ENCODE measurements around the gene COL25A1.
"Not testable (repeated sequence)": the region's sequence is repeated elsewhere in the genome, so short reads cannot be mapped to it uniquely, and the experiment has no call there.

COL25A1 gene

DNA sequence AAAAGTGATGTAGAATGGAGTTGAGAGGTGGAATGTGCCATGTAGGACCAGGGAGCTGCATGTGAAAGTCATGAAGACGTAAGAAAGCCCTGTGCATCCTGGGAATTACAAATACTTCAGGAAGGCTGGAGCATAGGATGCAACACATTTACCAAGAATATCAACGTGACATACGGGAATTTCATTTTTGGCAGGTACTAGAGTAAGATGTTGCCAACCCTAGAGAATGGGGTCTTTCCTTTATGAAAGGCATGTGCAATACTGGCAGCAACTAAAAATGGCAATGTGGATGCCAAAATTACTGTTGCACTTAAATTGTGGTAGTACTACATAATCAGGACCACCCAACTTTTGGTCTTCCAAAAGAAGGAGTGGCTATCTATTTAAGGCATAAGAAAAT lies 188.0 kb downstream of the COL25A1 start:
- TF ChIP-seq, protein P1, sequence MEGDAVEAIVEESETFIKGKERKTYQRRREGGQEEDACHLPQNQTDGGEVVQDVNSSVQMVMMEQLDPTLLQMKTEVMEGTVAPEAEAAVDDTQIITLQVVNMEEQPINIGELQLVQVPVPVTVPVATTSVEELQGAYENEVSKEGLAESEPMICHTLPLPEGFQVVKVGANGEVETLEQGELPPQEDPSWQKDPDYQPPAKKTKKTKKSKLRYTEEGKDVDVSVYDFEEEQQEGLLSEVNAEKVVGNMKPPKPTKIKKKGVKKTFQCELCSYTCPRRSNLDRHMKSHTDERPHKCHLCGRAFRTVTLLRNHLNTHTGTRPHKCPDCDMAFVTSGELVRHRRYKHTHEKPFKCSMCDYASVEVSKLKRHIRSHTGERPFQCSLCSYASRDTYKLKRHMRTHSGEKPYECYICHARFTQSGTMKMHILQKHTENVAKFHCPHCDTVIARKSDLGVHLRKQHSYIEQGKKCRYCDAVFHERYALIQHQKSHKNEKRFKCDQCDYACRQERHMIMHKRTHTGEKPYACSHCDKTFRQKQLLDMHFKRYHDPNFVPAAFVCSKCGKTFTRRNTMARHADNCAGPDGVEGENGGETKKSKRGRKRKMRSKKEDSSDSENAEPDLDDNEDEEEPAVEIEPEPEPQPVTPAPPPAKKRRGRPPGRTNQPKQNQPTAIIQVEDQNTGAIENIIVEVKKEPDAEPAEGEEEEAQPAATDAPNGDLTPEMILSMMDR (IDR thresholded peaks at IDR 0.05; ENCODE audit: control insufficient read depth, insufficient read depth, low read depth, low read length, missing control alignments), result no peak
- DNase-seq (ENCODE audit: low read depth), result no peak
- no peak overlapping the region for H3K4me3 ChIP-seq (ENCODE audit: control insufficient read depth, low read depth, low read length)

DNA sequence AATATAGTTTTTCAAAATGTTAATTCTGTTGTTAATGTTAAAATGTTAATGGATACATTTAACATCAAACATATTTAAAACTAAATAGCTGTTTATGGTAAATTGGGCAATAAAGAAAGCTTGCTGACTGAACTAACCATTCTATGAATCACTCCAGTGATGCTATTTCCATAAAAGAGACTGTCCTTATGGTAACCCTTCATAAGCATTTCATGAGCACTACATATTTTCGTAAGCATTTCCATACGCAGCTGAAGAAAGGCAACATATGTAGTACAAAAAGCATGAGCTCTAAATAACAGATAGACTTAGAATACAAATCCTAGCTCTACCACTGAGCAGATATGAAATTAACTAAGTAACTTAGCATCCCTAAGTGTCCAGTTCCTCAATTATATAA lies 188.9 kb downstream of the COL25A1 start:
- TF ChIP-seq, protein P1 (IDR thresholded peaks at IDR 0.05; ENCODE audit: control insufficient read depth, insufficient read depth, low read depth, low read length, missing control alignments), result no peak
- no peak overlapping the region for H3K4me3 ChIP-seq (ENCODE audit: control insufficient read depth, low read depth, low read length)
- peak; percentile 8 for DNase-seq (ENCODE audit: low read depth)

DNA sequence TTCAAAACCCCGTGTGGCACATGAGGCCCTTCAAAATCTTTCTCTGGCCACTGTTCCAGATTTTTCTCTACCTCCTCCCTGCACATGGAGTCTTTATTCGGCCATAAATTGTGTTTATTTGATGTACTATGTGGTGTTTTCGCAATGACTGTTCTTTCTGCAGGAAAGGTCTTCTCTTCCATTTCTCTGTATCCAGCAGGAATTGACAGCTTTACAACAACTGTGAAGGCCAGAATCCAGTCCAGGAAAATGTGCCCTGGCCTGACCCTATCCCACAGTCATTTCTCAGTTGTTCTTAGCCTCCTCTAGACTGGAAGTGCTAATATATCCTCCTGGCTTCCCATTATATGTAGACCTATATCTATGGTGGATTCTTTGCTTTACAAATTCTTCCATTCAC lies 191.4 kb downstream of the COL25A1 start:
- TF ChIP-seq, protein P1 (IDR thresholded peaks at IDR 0.05; ENCODE audit: control insufficient read depth, insufficient read depth, low read depth, low read length, missing control alignments), result no peak
- no peak overlapping the region for H3K4me3 ChIP-seq (ENCODE audit: control insufficient read depth, low read depth, low read length)
- no peak for DNase-seq (ENCODE audit: low read depth)

DNA sequence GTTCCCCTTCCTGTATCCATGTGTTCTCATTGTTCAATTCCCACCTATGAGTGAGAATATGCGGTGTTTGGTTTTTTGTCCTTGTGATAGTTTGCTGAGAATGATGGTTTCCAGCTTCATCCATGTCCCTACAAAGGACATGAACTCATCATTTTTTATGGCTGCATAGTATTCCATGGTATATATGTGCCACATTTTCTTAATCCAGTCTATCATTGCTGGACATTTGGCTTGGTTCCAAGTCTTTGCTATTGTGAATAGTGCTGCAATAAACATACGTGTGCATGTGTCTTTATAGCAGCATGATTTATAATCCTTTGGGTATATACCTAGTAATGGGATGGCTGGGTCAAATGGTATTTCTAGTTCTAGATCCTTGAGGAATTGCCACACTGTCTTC lies 194.2 kb downstream of the COL25A1 start:
- H3K4me3 ChIP-seq (ENCODE audit: control insufficient read depth, low read depth, low read length); DNase-seq (ENCODE audit: low read depth): not testable (repeated sequence)

DNA sequence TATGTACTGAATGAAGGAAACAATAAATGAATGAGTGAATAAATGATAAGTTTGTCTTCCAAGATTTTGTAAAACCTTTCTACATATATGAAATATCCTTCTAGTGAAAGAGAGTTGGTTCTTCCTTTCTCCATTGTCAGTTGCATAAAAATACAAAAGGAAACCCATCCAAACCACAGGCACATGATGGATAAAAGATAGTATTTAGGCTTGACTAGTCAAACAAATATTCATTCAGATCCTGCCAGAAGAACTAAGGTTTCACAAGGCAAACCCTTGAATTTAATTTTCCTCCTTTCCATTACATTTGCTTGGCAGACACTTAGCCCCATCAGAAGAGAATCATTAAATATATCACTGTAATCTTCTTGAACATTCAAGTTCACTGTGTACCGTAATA lies 208.4 kb downstream of the COL25A1 start:
- no peak overlapping the region for H3K4me3 ChIP-seq (ENCODE audit: control insufficient read depth, low read depth, low read length)
- no peak for DNase-seq (ENCODE audit: low read depth)
- TF ChIP-seq, protein P1 (IDR thresholded peaks at IDR 0.05; ENCODE audit: control insufficient read depth, insufficient read depth, low read depth, low read length, missing control alignments), result no peak

DNA sequence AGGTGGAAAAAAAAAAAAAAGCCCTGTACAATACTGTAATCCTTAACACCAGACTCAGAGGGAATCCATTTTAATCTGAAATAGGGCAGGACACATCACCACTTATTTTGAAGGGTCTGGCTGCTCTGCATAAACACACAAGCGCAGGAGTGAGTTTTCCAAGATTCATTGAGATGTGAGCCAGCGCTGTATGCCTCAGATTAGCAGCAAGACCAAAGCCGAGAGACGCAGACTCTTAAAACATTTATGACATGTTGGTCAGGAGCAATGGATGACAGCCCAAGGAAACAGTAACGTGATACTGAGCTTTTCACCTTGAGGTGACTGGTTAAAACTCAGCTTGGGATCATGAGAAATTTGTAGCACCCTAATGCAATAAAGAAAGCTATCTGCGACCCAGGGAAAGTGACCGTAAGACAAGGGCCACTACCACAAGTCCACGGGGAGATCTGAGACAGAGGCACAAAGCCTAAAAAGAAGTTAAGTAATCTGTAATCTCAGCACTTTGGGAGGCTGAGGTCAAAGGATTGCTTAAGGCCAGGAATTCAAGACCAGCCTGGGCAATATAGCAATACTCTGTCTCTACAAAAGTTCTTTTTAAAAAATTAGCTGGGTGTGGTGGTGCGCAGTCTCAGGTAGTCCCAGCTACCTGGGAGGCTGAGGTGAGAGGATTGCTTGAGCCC lies 210.6 kb downstream of the COL25A1 start:
- TF ChIP-seq, protein P1 (IDR thresholded peaks at IDR 0.05; ENCODE audit: control insufficient read depth, insufficient read depth, low read depth, low read length, missing control alignments), result no peak
- DNase-seq (ENCODE audit: low read depth), result no peak
- H3K4me3 ChIP-seq (ENCODE audit: control insufficient read depth, low read depth, low read length), result no peak overlapping the region

DNA sequence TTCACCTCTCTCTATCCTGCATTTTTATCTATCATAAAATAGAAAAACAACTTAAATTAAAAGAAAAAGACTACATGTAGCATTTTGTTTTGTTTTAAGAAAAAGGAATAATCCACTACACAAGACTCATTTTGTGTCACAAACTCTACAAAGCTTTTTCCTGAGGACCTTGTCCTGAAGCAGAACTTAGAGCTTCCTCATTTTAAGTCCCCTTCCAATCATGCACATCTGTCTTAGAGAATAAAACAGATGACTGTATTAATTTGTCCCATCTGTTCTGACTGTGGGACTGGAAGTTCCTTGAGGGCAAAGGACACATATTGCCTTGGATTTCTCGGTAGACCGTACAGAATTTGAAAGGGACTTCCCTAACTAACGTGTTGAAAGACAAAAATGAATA lies 218.5 kb downstream of the COL25A1 start:
- TF ChIP-seq, protein P1 (IDR thresholded peaks at IDR 0.05; ENCODE audit: control insufficient read depth, insufficient read depth, low read depth, low read length, missing control alignments), result no peak
- H3K4me3 ChIP-seq (ENCODE audit: control insufficient read depth, low read depth, low read length), result no peak overlapping the region

More for the DNA sequence above, 218.5 kb downstream of the COL25A1 start:
- DNase-seq (ENCODE audit: low read depth), result no peak

All from AG09309 (cell line).